Measurements from ENCODE around the gene TRAPPC1. TPM values are rescaled to one million over a fixed set of nuclear protein-coding genes. Genes with fewer than 3 reads are reported as not detected.

Gene TRAPPC1
- total RNA-seq, 5 donors from 2014 or later (not counting 1 experiment from before 2014, with no cell fraction given): 95.4 to 138 (median 113) TPM

DNA sequence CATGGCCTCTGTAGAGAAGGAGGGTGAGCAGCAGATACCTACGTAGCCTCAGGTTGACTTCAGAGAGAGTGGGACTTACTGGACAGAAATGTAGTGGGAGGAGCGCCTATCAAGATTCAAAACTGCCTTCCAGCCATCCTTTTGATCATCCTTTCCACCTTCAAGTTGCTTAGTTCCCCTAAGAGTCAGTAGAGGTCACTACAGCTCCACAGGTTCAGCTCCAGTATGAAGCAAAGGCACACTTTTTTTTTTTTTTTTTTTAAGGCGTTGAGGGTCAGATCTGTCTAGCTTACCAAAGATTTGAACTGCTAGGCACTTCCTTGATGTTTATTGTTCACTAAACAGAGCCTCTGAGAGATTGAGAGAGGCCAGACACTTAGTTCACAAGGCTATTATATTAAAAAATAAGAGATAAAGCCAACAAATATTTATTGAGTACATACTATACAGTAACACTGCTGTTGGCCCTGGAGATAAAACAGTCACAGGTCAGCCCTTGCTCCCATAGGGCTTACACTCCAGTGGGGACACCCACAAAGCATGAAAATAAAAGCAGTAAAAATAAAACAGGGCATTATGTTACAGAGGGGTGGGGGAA lies 18.7 kb downstream of the TRAPPC1 start:
- ChIA-PET POLR2A (interaction anchor here in 1 of 2 donors (0.6 kb wide), 1 partner anchor 145 kb away, joined by 3 read pairs; no protein-coding TSS in a partner anchor), CTCF (interaction anchor here (0.6 to 2.8 kb wide), 20 partner anchors 13 to 669 kb away, joined by 3 to 32 read pairs (median 4); partner anchors contain the start of gene NAA38 (in 1 of the 2))
- ATAC-seq (replicated peaks in 1 of 4) (peak in 3 of 4 experiments; percentile 14 to 40 (median 21)), DNase-seq (peak in 25 of 35 experiments; percentile 9 to 87 (median 36))
- no peaks in the 10 kb centered on the region for H3K27me3 ChIP-seq (replicated peaks in 1 of 2; ENCODE audit: control insufficient read depth in 2 of 2, extremely low read depth in 1 of 2, insufficient read depth in 2 of 2, low read length in 1 of 2)
- no peak overlapping the region for H3K4me3 ChIP-seq (ENCODE audit: control insufficient read depth in 1 of 2, extremely low read depth in 1 of 2, low read length in 1 of 2)
- H3K27ac Mint-ChIP-seq: peak overlapping the region; percentile 75 to 89
- no peak overlapping the region for H3K4me3 Mint-ChIP-seq
- no CpG with 5 or more reads among the region's 3 CpGs for WGBS (ENCODE audit: insufficient coverage)
- no peaks in the 10 kb centered on the region for H3K9me3 Mint-ChIP-seq
- H3K27me3 Mint-ChIP-seq: no peaks in the 10 kb centered on the region
- peaks cover 30 to 40% of the 10 kb centered on the region in 2 donors for H3K36me3 ChIP-seq (ENCODE audit: control insufficient read depth in 2 of 2, extremely low read depth in 1 of 2, insufficient read depth in 1 of 2, low read length in 1 of 2)
- peaks cover 27 to 36% (median 32%) of the 10 kb centered on the region in 3 donors for H3K4me1 Mint-ChIP-seq
- H3K4me1 ChIP-seq (ENCODE audit: control insufficient read depth in 1 of 2, extremely low read depth in 1 of 2, insufficient read depth in 2 of 2, low read length in 2 of 2): peaks cover 18 to 21% of the 10 kb centered on the region in 2 experiments
- no peaks in the 10 kb centered on the region for H3K9me3 ChIP-seq
- H3K27ac ChIP-seq (ENCODE audit: low read length): no peak overlapping the region
- H3K36me3 Mint-ChIP-seq: peaks cover 35% of the 10 kb centered on the region

DNA sequence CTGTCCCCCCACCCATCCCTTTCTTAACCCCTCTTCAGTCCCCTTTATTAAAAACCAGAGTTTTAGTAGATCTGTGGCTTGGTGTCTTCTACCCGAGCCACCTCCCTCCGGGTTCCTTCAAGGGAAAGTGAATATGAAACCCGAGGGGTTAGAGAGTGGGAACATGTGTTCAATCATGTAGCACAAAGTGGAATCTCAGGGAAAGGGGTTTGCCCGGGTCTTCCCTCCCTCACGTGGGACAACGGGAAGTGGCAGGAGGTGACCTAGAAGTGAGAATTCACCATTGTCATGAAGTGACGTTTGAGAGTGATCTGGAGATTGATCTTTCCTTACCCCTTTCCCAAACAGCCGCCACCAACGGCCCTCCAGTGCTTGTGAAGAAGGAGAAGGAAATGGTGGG lies 20.6 kb downstream of the TRAPPC1 start:
- Mint-ChIP-seq H3K27ac (peak overlapping the region in 1 of 2 donors; percentile 50), H3K4me3 (no peak overlapping the region), H3K9me3 (no peaks in the 10 kb centered on the region), H3K27me3 (no peaks in the 10 kb centered on the region), H3K4me1 (peaks cover 17 to 26% (median 22%) of the 10 kb centered on the region in 3 donors), H3K36me3 (peaks cover 48% of the 10 kb centered on the region)
- Histone ChIP-seq H3K9me3 (no peaks in the 10 kb centered on the region), H3K4me3 (ENCODE audit: control insufficient read depth in 1 of 2, extremely low read depth in 1 of 2, low read length in 1 of 2) (no peak overlapping the region), H3K36me3 (ENCODE audit: control insufficient read depth in 2 of 2, extremely low read depth in 1 of 2, insufficient read depth in 1 of 2, low read length in 1 of 2) (peaks cover 46 to 59% of the 10 kb centered on the region in 2 donors), H3K4me1 (ENCODE audit: control insufficient read depth in 1 of 2, extremely low read depth in 1 of 2, insufficient read depth in 2 of 2, low read length in 2 of 2) (peaks cover 9 to 12% of the 10 kb centered on the region in 2 experiments), H3K27me3 (replicated peaks in 1 of 2; ENCODE audit: control insufficient read depth in 2 of 2, extremely low read depth in 1 of 2, insufficient read depth in 2 of 2, low read length in 1 of 2) (no peaks in the 10 kb centered on the region), H3K27ac (ENCODE audit: low read length) (no peak overlapping the region)
- POLR2A ChIA-PET: no interaction called here
- WGBS (ENCODE audit: insufficient coverage): 56% methylated on average over 3 of the region's 9 CpGs
- CTCF ChIA-PET: interaction anchor here in 1 of 2 donors (0.9 to 1.0 kb wide), 2 partner anchors 51 to 79 kb away, joined by 3 to 4 read pairs; no protein-coding TSS in a partner anchor
- no peak for DNase-seq
- no peak for ATAC-seq (replicated peaks in 1 of 4)

DNA sequence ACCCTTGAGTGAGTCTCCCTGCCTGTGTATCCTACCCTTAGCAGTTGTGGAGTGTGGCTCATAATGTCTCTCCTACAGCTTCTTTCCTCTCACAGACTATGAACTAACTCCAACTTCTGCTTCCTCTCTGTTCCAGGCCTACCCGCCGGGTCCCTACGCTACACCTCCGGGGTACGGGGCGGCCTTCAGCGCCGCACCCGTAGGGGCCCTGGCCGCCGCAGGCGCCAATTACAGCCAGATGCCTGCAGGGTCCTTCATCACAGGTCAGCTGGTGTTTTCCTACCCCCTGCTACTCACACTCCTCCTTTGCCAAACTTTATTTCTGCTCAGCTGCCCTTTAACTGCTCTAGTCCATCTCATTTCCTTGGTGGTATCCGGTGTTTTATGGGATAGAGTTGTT lies 21.0 kb downstream of the TRAPPC1 start:
- Mint-ChIP-seq H3K4me1 (peaks cover 17 to 26% (median 21%) of the 10 kb centered on the region in 3 donors), H3K27me3 (no peaks in the 10 kb centered on the region), H3K9me3 (no peaks in the 10 kb centered on the region), H3K27ac (peak overlapping the region in 1 of 2 donors; percentile 56), H3K36me3 (peaks cover 52% of the 10 kb centered on the region), H3K4me3 (no peak overlapping the region)
- H3K36me3 ChIP-seq (ENCODE audit: control insufficient read depth in 2 of 2, extremely low read depth in 1 of 2, insufficient read depth in 1 of 2, low read length in 1 of 2): peaks cover 50 to 63% of the 10 kb centered on the region in 2 donors
- H3K27ac ChIP-seq (ENCODE audit: low read length): no peak overlapping the region
- H3K27me3 ChIP-seq (replicated peaks in 1 of 2; ENCODE audit: control insufficient read depth in 2 of 2, extremely low read depth in 1 of 2, insufficient read depth in 2 of 2, low read length in 1 of 2): no peaks in the 10 kb centered on the region
- DNase-seq (no peak), ATAC-seq (replicated peaks in 1 of 4) (no peak)
- CTCF ChIA-PET: interaction anchor here in 1 of 2 donors (0.8 kb wide), 1 partner anchor 78 kb away, joined by 3 read pairs; no protein-coding TSS in a partner anchor
- H3K9me3 ChIP-seq: no peaks in the 10 kb centered on the region
- H3K4me1 ChIP-seq (ENCODE audit: control insufficient read depth in 1 of 2, extremely low read depth in 1 of 2, insufficient read depth in 2 of 2, low read length in 2 of 2): peaks cover 9 to 10% of the 10 kb centered on the region in 2 experiments
- WGBS (ENCODE audit: insufficient coverage): 97% methylated on average over 12 of the region's 13 CpGs
- POLR2A ChIA-PET: no interaction called here
- H3K4me3 ChIP-seq (ENCODE audit: control insufficient read depth in 1 of 2, extremely low read depth in 1 of 2, low read length in 1 of 2): no peak overlapping the region

DNA sequence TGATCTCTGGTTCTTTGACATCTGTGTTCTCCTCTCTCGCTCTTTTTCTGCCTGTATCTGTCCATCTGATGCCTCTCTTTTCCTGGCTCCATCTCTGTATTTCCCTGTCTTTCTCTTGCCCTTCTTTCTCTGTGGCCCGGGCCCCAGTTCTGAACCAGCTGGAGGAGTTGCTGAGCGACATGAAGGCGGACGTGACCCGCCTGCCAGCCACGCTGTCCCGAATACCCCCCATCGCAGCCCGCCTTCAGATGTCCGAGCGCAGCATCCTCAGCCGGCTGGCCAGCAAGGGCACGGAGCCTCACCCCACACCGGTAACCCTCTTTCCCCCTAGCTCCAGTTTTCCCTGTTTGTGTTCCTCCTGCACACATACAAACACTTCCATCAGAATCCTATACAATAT lies 21.5 kb downstream of the TRAPPC1 start:
- Histone ChIP-seq H3K27ac (ENCODE audit: low read length) (no peak overlapping the region), H3K27me3 (replicated peaks in 1 of 2; ENCODE audit: control insufficient read depth in 2 of 2, extremely low read depth in 1 of 2, insufficient read depth in 2 of 2, low read length in 1 of 2) (no peaks in the 10 kb centered on the region), H3K4me1 (ENCODE audit: control insufficient read depth in 1 of 2, extremely low read depth in 1 of 2, insufficient read depth in 2 of 2, low read length in 2 of 2) (peaks cover 6 to 7% of the 10 kb centered on the region in 2 experiments), H3K9me3 (no peaks in the 10 kb centered on the region), H3K4me3 (ENCODE audit: control insufficient read depth in 1 of 2, extremely low read depth in 1 of 2, low read length in 1 of 2) (no peak overlapping the region), H3K36me3 (ENCODE audit: control insufficient read depth in 2 of 2, extremely low read depth in 1 of 2, insufficient read depth in 1 of 2, low read length in 1 of 2) (peaks cover 54 to 67% of the 10 kb centered on the region in 2 donors)
- CTCF ChIA-PET: interaction anchor here in 1 of 2 donors (0.8 kb wide), 1 partner anchor 79 kb away, joined by 3 read pairs; no protein-coding TSS in a partner anchor
- no peak for ATAC-seq (replicated peaks in 1 of 4)
- no peak for DNase-seq
- WGBS (ENCODE audit: insufficient coverage): 98% methylated on average over 15 of the region's 15 CpGs
- Mint-ChIP-seq H3K27ac (peak overlapping the region; percentile 8 to 56), H3K36me3 (peaks cover 56% of the 10 kb centered on the region), H3K27me3 (no peaks in the 10 kb centered on the region), H3K9me3 (no peaks in the 10 kb centered on the region), H3K4me3 (no peak overlapping the region), H3K4me1 (peaks cover 13 to 24% (median 17%) of the 10 kb centered on the region in 3 donors)
- POLR2A ChIA-PET: no interaction called here

DNA sequence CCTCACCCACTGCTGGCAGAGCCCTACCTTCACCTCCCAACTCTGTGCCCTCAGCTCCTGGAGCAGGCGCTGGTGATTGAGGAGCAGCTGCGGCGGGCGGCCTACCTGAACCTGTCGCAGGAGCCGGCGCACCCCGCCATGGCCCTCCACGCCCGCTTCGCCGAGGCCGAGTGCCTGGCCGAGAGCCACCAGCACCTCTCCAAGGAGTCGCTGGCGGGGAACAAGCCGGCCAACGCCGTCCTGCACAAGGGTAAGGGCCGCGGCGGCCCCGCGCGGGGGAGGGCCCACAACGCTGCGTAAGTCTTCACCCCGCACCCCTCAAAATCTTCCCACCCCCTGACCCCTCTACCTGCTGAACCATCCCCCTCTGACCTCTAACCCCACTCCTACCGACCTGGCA lies 22.7 kb downstream of the TRAPPC1 start:
- Mint-ChIP-seq H3K4me1 (peaks cover 6 to 16% (median 10%) of the 10 kb centered on the region in 3 donors), H3K9me3 (no peaks in the 10 kb centered on the region), H3K4me3 (no peak overlapping the region), H3K27me3 (no peaks in the 10 kb centered on the region), H3K27ac (no peak overlapping the region), H3K36me3 (peaks cover 68% of the 10 kb centered on the region)
- Histone ChIP-seq H3K9me3 (no peaks in the 10 kb centered on the region), H3K4me1 (ENCODE audit: control insufficient read depth in 1 of 2, extremely low read depth in 1 of 2, insufficient read depth in 2 of 2, low read length in 2 of 2) (peaks cover 0 to 4% of the 10 kb centered on the region in 2 experiments), H3K27me3 (replicated peaks in 1 of 2; ENCODE audit: control insufficient read depth in 2 of 2, extremely low read depth in 1 of 2, insufficient read depth in 2 of 2, low read length in 1 of 2) (no peaks in the 10 kb centered on the region), H3K36me3 (ENCODE audit: control insufficient read depth in 2 of 2, extremely low read depth in 1 of 2, insufficient read depth in 1 of 2, low read length in 1 of 2) (peaks cover 54 to 79% of the 10 kb centered on the region in 2 donors), H3K4me3 (ENCODE audit: control insufficient read depth in 1 of 2, extremely low read depth in 1 of 2, low read length in 1 of 2) (no peak overlapping the region), H3K27ac (ENCODE audit: low read length) (no peak overlapping the region)
- no peak for ATAC-seq (replicated peaks in 1 of 4)
- POLR2A ChIA-PET: no interaction called here
- WGBS (ENCODE audit: insufficient coverage): 97% methylated on average over 20 of the region's 29 CpGs
- CTCF ChIA-PET: no interaction called here
- DNase-seq: no peak

DNA sequence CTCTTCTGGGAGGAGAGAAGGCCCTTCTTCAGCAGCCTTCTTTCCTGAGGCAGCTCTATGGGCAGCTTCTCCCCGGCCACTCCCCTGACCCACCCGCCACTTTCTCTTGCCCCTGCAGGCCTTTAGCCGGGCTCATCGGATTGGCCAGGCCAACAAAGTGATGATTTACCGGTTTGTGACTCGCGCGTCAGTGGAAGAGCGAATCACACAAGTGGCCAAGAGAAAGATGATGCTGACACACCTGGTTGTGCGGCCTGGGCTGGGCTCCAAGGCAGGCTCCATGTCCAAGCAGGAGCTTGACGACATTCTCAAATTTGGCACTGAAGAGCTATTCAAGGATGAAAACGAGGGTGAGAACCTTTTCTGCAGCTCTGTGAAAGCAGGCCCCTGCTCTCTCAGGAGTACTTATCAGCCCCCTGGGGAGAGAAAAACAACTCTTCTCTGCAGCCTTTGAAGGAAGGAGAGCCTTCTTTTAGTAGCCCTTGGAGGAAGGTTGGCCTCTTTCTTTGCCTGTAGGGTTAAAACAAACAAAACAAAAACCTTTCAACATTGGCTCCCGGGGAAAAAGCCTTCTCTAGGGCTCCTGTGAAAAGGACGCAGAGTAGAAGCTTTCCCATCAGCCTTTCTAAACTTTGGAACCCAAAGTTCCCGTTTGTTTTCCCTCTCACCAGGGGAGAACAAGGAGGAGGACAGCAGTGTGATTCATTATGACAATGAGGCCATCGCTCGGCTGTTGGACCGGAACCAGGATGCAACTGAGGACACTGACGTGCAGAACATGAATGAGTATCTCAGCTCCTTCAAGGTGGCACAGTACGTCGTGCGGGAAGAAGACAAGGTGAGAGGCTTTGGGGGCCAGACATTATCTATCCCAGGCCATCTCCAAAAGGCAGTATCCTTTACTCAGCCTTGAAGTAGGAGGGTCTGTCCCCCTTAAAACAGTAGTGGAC lies 28.3 kb downstream of the TRAPPC1 start:
- peaks cover 53 to 99% of the 10 kb centered on the region in 2 donors for H3K36me3 ChIP-seq (ENCODE audit: control insufficient read depth in 2 of 2, extremely low read depth in 1 of 2, insufficient read depth in 1 of 2, low read length in 1 of 2)
- 96% methylated on average over 17 of the region's 22 CpGs for WGBS (ENCODE audit: insufficient coverage)
- no peaks in the 10 kb centered on the region for H3K9me3 Mint-ChIP-seq
- DNase-seq: no peak
- H3K4me1 Mint-ChIP-seq: no peaks in the 10 kb centered on the region
- H3K27ac Mint-ChIP-seq: no peak overlapping the region
- no peaks in the 10 kb centered on the region for H3K9me3 ChIP-seq
- H3K4me1 ChIP-seq (ENCODE audit: control insufficient read depth in 1 of 2, extremely low read depth in 1 of 2, insufficient read depth in 2 of 2, low read length in 2 of 2): no peaks in the 10 kb centered on the region
- ChIA-PET POLR2A (no interaction called here), CTCF (no interaction called here)
- no peaks in the 10 kb centered on the region for H3K27me3 ChIP-seq (replicated peaks in 1 of 2; ENCODE audit: control insufficient read depth in 2 of 2, extremely low read depth in 1 of 2, insufficient read depth in 2 of 2, low read length in 1 of 2)
- no peak overlapping the region for H3K4me3 Mint-ChIP-seq
- no peak for ATAC-seq (replicated peaks in 1 of 4)
- H3K27me3 Mint-ChIP-seq: no peaks in the 10 kb centered on the region
- peaks cover 77% of the 10 kb centered on the region for H3K36me3 Mint-ChIP-seq
- no peak overlapping the region for H3K4me3 ChIP-seq (ENCODE audit: control insufficient read depth in 1 of 2, extremely low read depth in 1 of 2, low read length in 1 of 2)
- H3K27ac ChIP-seq (ENCODE audit: low read length): no peak overlapping the region

All from T-cell (primary cell).